ENCODE results near the gene UQCRQ.

The UQCRQ gene

GRCh38 chr5:132820162-132820754 is 46.2 kb upstream of the UQCRQ start:
- no peaks in the 10 kb centered on the region for H3K4me1 ChIP-seq (ENCODE audit: insufficient read depth, low read length, poor library complexity, severe bottlenecking)
- H3K4me2 ChIP-seq (ENCODE audit: low read depth, low read length, poor library complexity, severe bottlenecking) = no peak overlapping the region
- H3K4me3 ChIP-seq (ENCODE audit: low read length, poor library complexity, severe bottlenecking) = no peak overlapping the region
- H3K9me2 ChIP-seq (replicated peaks; ENCODE audit: low read depth, low read length) = no peaks in the 10 kb centered on the region
- H3K79me2 ChIP-seq (ENCODE audit: insufficient read depth, low read length) = no peaks in the 10 kb centered on the region
- H4K20me1 ChIP-seq (ENCODE audit: insufficient read depth, low read length, poor library complexity, severe bottlenecking) = no peaks in the 10 kb centered on the region
- H3K9ac ChIP-seq (ENCODE audit: low read depth, low read length, poor library complexity, severe bottlenecking) = no peak overlapping the region
- H2AFZ ChIP-seq (ENCODE audit: low read length) = no peak overlapping the region
- no peaks in the 10 kb centered on the region for H3K27me3 ChIP-seq (ENCODE audit: insufficient read depth, low read length, poor library complexity, severe bottlenecking)
- no peaks in the 10 kb centered on the region for H3K36me3 ChIP-seq (ENCODE audit: insufficient read depth, low read length)
- no peaks in the 10 kb centered on the region for H3K9me3 ChIP-seq (ENCODE audit: insufficient read depth, low read depth, low read length)
- TF ChIP-seq EZH2phosphoT487 (IDR thresholded peaks at IDR 0.05; ENCODE audit: borderline replicate concordance) = no peak
- TF ChIP-seq, protein P1, sequence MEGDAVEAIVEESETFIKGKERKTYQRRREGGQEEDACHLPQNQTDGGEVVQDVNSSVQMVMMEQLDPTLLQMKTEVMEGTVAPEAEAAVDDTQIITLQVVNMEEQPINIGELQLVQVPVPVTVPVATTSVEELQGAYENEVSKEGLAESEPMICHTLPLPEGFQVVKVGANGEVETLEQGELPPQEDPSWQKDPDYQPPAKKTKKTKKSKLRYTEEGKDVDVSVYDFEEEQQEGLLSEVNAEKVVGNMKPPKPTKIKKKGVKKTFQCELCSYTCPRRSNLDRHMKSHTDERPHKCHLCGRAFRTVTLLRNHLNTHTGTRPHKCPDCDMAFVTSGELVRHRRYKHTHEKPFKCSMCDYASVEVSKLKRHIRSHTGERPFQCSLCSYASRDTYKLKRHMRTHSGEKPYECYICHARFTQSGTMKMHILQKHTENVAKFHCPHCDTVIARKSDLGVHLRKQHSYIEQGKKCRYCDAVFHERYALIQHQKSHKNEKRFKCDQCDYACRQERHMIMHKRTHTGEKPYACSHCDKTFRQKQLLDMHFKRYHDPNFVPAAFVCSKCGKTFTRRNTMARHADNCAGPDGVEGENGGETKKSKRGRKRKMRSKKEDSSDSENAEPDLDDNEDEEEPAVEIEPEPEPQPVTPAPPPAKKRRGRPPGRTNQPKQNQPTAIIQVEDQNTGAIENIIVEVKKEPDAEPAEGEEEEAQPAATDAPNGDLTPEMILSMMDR (conservative IDR thresholded peaks at IDR 0.05; ENCODE audit: low read length) = peak; percentile 69
- H3F3A ChIP-seq (ENCODE audit: low read depth) = no peaks in the 10 kb centered on the region

DNA sequence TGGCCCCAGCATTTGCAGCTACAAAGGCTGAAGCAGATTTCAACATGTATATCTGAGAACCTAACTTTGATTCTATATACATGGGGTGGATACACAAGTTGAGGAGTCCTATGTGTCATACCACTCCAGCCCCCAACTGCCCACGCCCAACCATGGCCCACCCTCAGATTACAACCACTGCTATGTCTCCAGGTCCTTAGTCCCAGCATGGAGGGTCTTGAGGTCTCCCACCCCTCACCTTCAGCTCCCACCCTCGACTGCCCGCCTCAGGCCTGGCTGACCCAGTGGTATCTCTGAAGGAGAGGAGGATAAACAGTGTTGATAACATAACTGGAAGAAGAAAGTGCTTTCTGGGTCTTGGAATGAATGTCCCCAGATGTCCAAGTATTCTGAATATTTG is 45.1 kb upstream of the UQCRQ start:
- H3K4me2 ChIP-seq (ENCODE audit: low read depth, low read length, poor library complexity, severe bottlenecking) = no peak overlapping the region
- no peak overlapping the region for H3K4me3 ChIP-seq (ENCODE audit: low read length, poor library complexity, severe bottlenecking)
- H3K36me3 ChIP-seq (ENCODE audit: insufficient read depth, low read length) = no peaks in the 10 kb centered on the region
- no peaks in the 10 kb centered on the region for H3K27me3 ChIP-seq (ENCODE audit: insufficient read depth, low read length, poor library complexity, severe bottlenecking)
- H3K79me2 ChIP-seq (ENCODE audit: insufficient read depth, low read length) = no peaks in the 10 kb centered on the region
- no peaks in the 10 kb centered on the region for H4K20me1 ChIP-seq (ENCODE audit: insufficient read depth, low read length, poor library complexity, severe bottlenecking)
- H3K4me1 ChIP-seq (ENCODE audit: insufficient read depth, low read length, poor library complexity, severe bottlenecking) = no peaks in the 10 kb centered on the region
- H3K9ac ChIP-seq (ENCODE audit: low read depth, low read length, poor library complexity, severe bottlenecking) = no peak overlapping the region
- TF ChIP-seq, protein P1 (conservative IDR thresholded peaks at IDR 0.05; ENCODE audit: low read length) = no peak
- no peak for TF ChIP-seq EZH2phosphoT487 (IDR thresholded peaks at IDR 0.05; ENCODE audit: borderline replicate concordance)
- no peaks in the 10 kb centered on the region for H3K9me2 ChIP-seq (replicated peaks; ENCODE audit: low read depth, low read length)
- H3F3A ChIP-seq (ENCODE audit: low read depth) = no peaks in the 10 kb centered on the region
- no peak overlapping the region for H2AFZ ChIP-seq (ENCODE audit: low read length)
- H3K9me3 ChIP-seq (ENCODE audit: insufficient read depth, low read depth, low read length) = no peaks in the 10 kb centered on the region

DNA sequence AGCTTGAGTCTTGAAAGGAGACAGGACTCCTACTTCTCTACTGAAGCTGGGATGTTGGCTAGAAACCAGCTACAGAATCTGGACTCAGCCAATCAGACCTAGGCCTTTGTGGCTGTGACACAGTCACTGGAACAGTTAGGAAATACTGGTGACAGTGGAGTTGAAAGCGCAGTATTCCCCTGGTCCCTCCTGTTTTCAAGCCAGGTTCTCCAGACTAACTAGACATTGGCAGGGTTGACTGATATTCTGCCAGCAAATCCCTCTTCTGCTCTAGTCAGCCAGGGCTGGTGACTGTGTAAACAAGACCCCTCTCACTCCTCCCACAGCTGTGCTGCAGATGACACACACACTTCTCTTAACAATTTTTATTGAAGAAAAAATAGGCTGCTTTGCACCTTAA is 44.7 kb upstream of the UQCRQ start:
- H3K4me3 ChIP-seq (ENCODE audit: low read length, poor library complexity, severe bottlenecking) = no peak overlapping the region
- H3K9ac ChIP-seq (ENCODE audit: low read depth, low read length, poor library complexity, severe bottlenecking) = no peak overlapping the region
- no peaks in the 10 kb centered on the region for H3K36me3 ChIP-seq (ENCODE audit: insufficient read depth, low read length)
- no peaks in the 10 kb centered on the region for H4K20me1 ChIP-seq (ENCODE audit: insufficient read depth, low read length, poor library complexity, severe bottlenecking)
- no peak for TF ChIP-seq EZH2phosphoT487 (IDR thresholded peaks at IDR 0.05; ENCODE audit: borderline replicate concordance)
- TF ChIP-seq, protein P1 (conservative IDR thresholded peaks at IDR 0.05; ENCODE audit: low read length) = no peak
- H3K4me2 ChIP-seq (ENCODE audit: low read depth, low read length, poor library complexity, severe bottlenecking) = no peak overlapping the region
- no peaks in the 10 kb centered on the region for H3K27me3 ChIP-seq (ENCODE audit: insufficient read depth, low read length, poor library complexity, severe bottlenecking)
- no peaks in the 10 kb centered on the region for H3K9me3 ChIP-seq (ENCODE audit: insufficient read depth, low read depth, low read length)
- no peaks in the 10 kb centered on the region for H3K79me2 ChIP-seq (ENCODE audit: insufficient read depth, low read length)
- no peak overlapping the region for H2AFZ ChIP-seq (ENCODE audit: low read length)
- H3K9me2 ChIP-seq (replicated peaks; ENCODE audit: low read depth, low read length) = no peaks in the 10 kb centered on the region
- H3F3A ChIP-seq (ENCODE audit: low read depth) = no peaks in the 10 kb centered on the region
- no peaks in the 10 kb centered on the region for H3K4me1 ChIP-seq (ENCODE audit: insufficient read depth, low read length, poor library complexity, severe bottlenecking)

All from Loucy (cell line).